K562 (cell line): ENCODE measurements around the gene ZNF574. TPM values are rescaled to one million over a fixed set of nuclear protein-coding genes. Genes with fewer than 3 reads are reported as not detected.

ENCODE experiments used
- ATAC-seq: fragments of 200-7000 bp; cut with Tn5 transposase; 3 replicates; pipeline ENCODE4 v1.9.1; 2020; ENCODE audit warnings: moderate library complexity
- BruUV-seq: library from RNA; stranded (reverse); fragments of 400-500 nt; replicated peaks from 2 replicates; lab custom pipeline; 2021; lab: Mats Ljungman, UMichigan
- CTCF ChIA-PET: fragments of 300-600 bp; formaldehyde crosslinking; extraction: SDS; loops from one replicate; lab custom pipeline; 2021; ENCODE audit warnings: low intra/inter-chr PET ratio; lab: Yijun Ruan, JAX
- POLR2A ChIA-PET: fragments of 300-600, 350-650 bp; sonication (Branson Sonifier 250); formaldehyde crosslinking; extraction: SDS; loops from one replicate; lab custom pipeline; 2021; ENCODE audit warnings: antibody characterized with exemption, inconsistent platforms; lab: Yijun Ruan, JAX
- DNase-seq, 4 experiments: peaks; one replicate each; pipeline versions ENCODE4 v3.0.0 to v3.0.0-alpha.2; 2011 to 2018; ENCODE audit warnings: low spot score in 3 of 4, mixed read lengths in 3 of 4; ENCODE audit errors: extremely low read depth in 1 of 4
- FAIRE-seq: peaks from 2 replicates; lab custom pipeline; 2011; peaks lifted over from hg19 to GRCh38; lab: Jason Lieb, UNC
- H2AFZ ChIP-seq: 2 replicates; pipeline ENCODE4 v1.6.0; 2011; ENCODE audit warnings: low read depth, low read length, control low read depth, inconsistent platforms
- H3K27ac ChIP-seq: fragments of 200-600 bp; 3 replicates; pipeline ENCODE4 v1.8.0; 2011; ENCODE audit warnings: low read depth, mild to moderate bottlenecking, control low read depth, inconsistent platforms, low read length, moderate library complexity, mixed read lengths; ENCODE audit errors: extremely low read depth
- H3K27me3 ChIP-seq, 2 experiments: fragments of 300-600 bp in 1 of 2; 2 replicates in 1 of 2; 3 replicates in 1 of 2; pipeline versions ENCODE4 v1.6.0 to v1.8.0; 2011; ENCODE audit warnings: inconsistent platforms in 2 of 2, low read length in 2 of 2, mild to moderate bottlenecking in 1 of 2, mixed read lengths in 1 of 2, moderate library complexity in 1 of 2; ENCODE audit not compliant: control insufficient read depth in 2 of 2, insufficient read depth in 2 of 2
- H3K36me3 ChIP-seq: fragments of 300-600 bp; 3 replicates; pipeline ENCODE4 v1.8.0; 2011; ENCODE audit warnings: mild to moderate bottlenecking, low read length, inconsistent platforms; ENCODE audit not compliant: control insufficient read depth, insufficient read depth
- H3K4me1 ChIP-seq, 2 experiments: fragments of 200-600 bp in 1 of 2; replicated peaks in 1 of 2; 2 replicates in 1 of 2; 3 replicates in 1 of 2; pipeline versions ENCODE4 v1.5.1 to v1.8.0; 2011; ENCODE audit warnings: inconsistent platforms in 2 of 2, low read length in 2 of 2, mild to moderate bottlenecking in 1 of 2, mixed read lengths in 1 of 2, moderate library complexity in 1 of 2; ENCODE audit not compliant: control insufficient read depth in 2 of 2, insufficient read depth in 2 of 2
- H3K4me2 ChIP-seq: 2 replicates; pipeline ENCODE4 v1.6.1; 2011; ENCODE audit warnings: low read length, control low read depth, inconsistent platforms, mixed read lengths; ENCODE audit not compliant: insufficient read depth
- H3K4me3 ChIP-seq: fragments of 200-600 bp; sonication (generic), shearing (Covaris generic); 2 replicates; pipeline ENCODE4 v1.5.1; 2016; ENCODE audit warnings: control low read depth, inconsistent platforms
- H3K79me2 ChIP-seq: fragments of 200-600 bp; 3 replicates; pipeline ENCODE4 v1.8.0; 2011; ENCODE audit warnings: low read length, inconsistent platforms; ENCODE audit not compliant: control insufficient read depth, insufficient read depth
- H3K9ac ChIP-seq, 2 experiments: 2 replicates each; pipeline versions ENCODE4 v1.6.0 to v1.6.1; 2011; ENCODE audit warnings: low read depth in 2 of 2, low read length in 2 of 2, control low read depth in 1 of 2, inconsistent platforms in 1 of 2, mild to moderate bottlenecking in 1 of 2, mixed read lengths in 1 of 2; ENCODE audit not compliant: insufficient read depth in 1 of 2
- H3K9me1 ChIP-seq: one replicate; pipeline ENCODE4 v1.6.0; 2011; ENCODE audit warnings: inconsistent platforms, mild to moderate bottlenecking, low read length, moderate library complexity; ENCODE audit not compliant: control insufficient read depth, insufficient read depth
- H3K9me3 ChIP-seq: replicated peaks from 2 replicates; pipeline ENCODE4 v1.5.1; 2011; ENCODE audit warnings: low read depth, low read length, inconsistent platforms; ENCODE audit not compliant: control insufficient read depth, insufficient read depth
- H4K20me1 ChIP-seq: replicated peaks from 2 replicates; pipeline ENCODE4 v1.6.1; 2011; ENCODE audit warnings: low read length, inconsistent platforms, mixed read lengths; ENCODE audit not compliant: control insufficient read depth, insufficient read depth
- BCL6 ChIP-seq: fragments of 250-450 bp; sonication (Bioruptor Pico); IDR thresholded peaks from 2 replicates; pipeline ENCODE4 v1.4.0; 2020
- BHLHE40 ChIP-seq: IDR thresholded peaks from 2 replicates; pipeline ENCODE4 v1.6.1; 2011; ENCODE audit warnings: low read length, improper control_type of control experiment
- ETV5 ChIP-seq: sonication (generic); formaldehyde crosslinking; IDR thresholded peaks from 2 replicates; pipeline ENCODE4 v1.4.0; 2020; ENCODE audit warnings: low read depth, mild to moderate bottlenecking, missing genetic modification reagents
- HIVEP1 ChIP-seq: fragments of 250-450 bp; sonication (Bioruptor Pico); IDR thresholded peaks from 2 replicates; pipeline ENCODE4 v1.4.0; 2020; ENCODE audit warnings: mild to moderate bottlenecking
- PPARD ChIP-seq: fragments of 250-450 bp; sonication (Bioruptor Pico); IDR thresholded peaks from 2 replicates; pipeline ENCODE4 v1.8.0; 2022; ENCODE audit warnings: inconsistent platforms, mild to moderate bottlenecking, moderate library complexity
- SAP30 ChIP-seq: fragments of 200-600 bp; sonication (generic); IDR thresholded peaks from 2 replicates; pipeline ENCODE4 v1.6.1; 2012; ENCODE audit warnings: borderline replicate concordance, low read depth, mild to moderate bottlenecking, moderate library complexity, low read length, control low read depth, inconsistent platforms; ENCODE audit not compliant: insufficient read depth, poor library complexity, severe bottlenecking
- WGBS: fragments of 100-300 bp; shearing (Covaris generic); methylation state at CpG from one replicate; pipeline ENCODE4 v1.1.6; 2016; ENCODE audit warnings: low coverage, mixed read lengths; ENCODE audit not compliant: insufficient coverage; ENCODE audit errors: missing lambda C conversion rate; 5-methylcytosine and 5-hydroxymethylcytosine counted together
- in situ Hi-C: fragments of 300-500 bp; cut with MboI; formaldehyde crosslinking; loops from 4 replicates; pipeline ENCODE4 v1.15.0; 2018; ENCODE audit warnings: inconsistent platforms, mixed read lengths
- intact Hi-C: fragments of 100-400 bp; cut with micrococcal nuclease; formaldehyde crosslinking; loops from 2 replicates; pipeline ENCODE4 v1.14.2; 2022
- polyA plus RNA-seq, 8 experiments: library from polyadenylated mRNA; depleted of rRNA in 4 of 8; stranded (reverse) in 5 of 8; unstranded in 3 of 8; fragments of >200 nt; fragmentation: Nextera tagmentation in 2 of 8; fragmentation: Illumina TruSeq in 1 of 8; extraction: Ambion mirVana in 2 of 8; extraction: Trizol in 1 of 8; gene quantifications; 2 replicates each; pipeline versions ENCODE4 v1.2.1 to v1.2.3, GENCODE V29; 2011 to 2014; ENCODE audit warnings: inconsistent platforms in 1 of 8, missing spikeins in 1 of 8
- total RNA-seq, 7 experiments: library from RNA; depleted of rRNA in 6 of 7; stranded (reverse); fragments of >200 nt in 6 of 7; fragmentation: Illumina TruSeq in 2 of 7; extraction: Trizol in 2 of 7; gene quantifications; 2 replicates each; pipeline versions ENCODE4 v1.2.1 to v1.2.3, GENCODE V29; 2011 to 2021; ENCODE audit warnings: low replicate concordance in 1 of 7
- TF ChIP-seq, protein P1 (sequence below): sonication (generic); formaldehyde crosslinking; IDR thresholded peaks from 2 replicates; pipeline ENCODE4 v1.8.1; 2023; ENCODE audit warnings: missing genetic modification reagents, mild to moderate bottlenecking, borderline replicate concordance
- TF ChIP-seq, protein P2 (sequence below): sonication (generic); formaldehyde crosslinking; IDR thresholded peaks from 2 replicates; pipeline ENCODE4 v1.8.1; 2022; ENCODE audit warnings: missing genetic modification reagents

ZNF574 gene
- total and polyA plus RNA-seq, 9 of the 15 experiments (the other 6 are each of a cell fraction or from before 2014, with no cell fraction given) = 0.24 to 20.7 (median 8.4) TPM

DNA sequence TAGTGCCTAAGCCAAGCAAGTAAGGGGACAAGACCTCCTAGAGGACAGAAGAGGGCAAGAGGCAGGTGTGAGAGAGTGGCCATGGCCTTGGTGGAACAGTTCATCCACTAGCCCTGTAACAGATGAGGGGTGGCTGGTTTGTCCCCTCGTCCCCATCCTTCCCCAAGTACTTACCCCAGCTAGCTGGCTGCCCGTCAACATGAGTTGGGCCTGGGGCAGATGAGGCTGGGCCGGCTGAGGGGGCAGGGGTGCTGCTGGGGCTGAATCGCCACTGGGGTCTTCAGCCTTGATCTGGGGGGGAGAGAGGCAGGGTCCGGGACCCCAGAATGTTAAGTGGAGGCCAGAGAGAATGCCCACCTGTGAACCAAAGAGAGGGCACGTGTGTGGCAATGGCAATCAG lies 41.1 kb downstream of the ZNF574 start:
- Histone ChIP-seq H3K4me3 (no peak overlapping the region), H3K4me2 (no peak overlapping the region), H3K27me3 (peaks cover 33 to 63% of the 10 kb centered on the region in 2 experiments), H3K36me3 (no peaks in the 10 kb centered on the region), H2AFZ (no peak overlapping the region), H3K9me3 (no peaks in the 10 kb centered on the region), H3K9ac (no peak overlapping the region), H3K79me2 (no peaks in the 10 kb centered on the region), H3K9me1 (no peaks in the 10 kb centered on the region), H3K27ac (no peak overlapping the region), H3K4me1 (no peaks in the 10 kb centered on the region; a peak in 1 of 5 replicates), H4K20me1 (peaks cover 13% of the 10 kb centered on the region; the same call in 1 of the 2 replicates)
- TF ChIP-seq SAP30 (no peak), PPARD (no peak), ETV5 (CRISPR knock-in tag) (no peak)
- ChIA-PET CTCF (no interaction called here), POLR2A (no interaction called here)
- BruUV-seq = no TSS peak
- FAIRE-seq (no peak), DNase-seq (no peak), ATAC-seq (no peak)
- intact Hi-C loops (no loop called here), in situ Hi-C loops (loop anchor here (25.0 kb wide), 1 partner anchor 420 kb away; the partner anchor contains the start of gene CEACAM1)
- WGBS = 0% methylated on average over 6 of the region's 6 CpGs

DNA sequence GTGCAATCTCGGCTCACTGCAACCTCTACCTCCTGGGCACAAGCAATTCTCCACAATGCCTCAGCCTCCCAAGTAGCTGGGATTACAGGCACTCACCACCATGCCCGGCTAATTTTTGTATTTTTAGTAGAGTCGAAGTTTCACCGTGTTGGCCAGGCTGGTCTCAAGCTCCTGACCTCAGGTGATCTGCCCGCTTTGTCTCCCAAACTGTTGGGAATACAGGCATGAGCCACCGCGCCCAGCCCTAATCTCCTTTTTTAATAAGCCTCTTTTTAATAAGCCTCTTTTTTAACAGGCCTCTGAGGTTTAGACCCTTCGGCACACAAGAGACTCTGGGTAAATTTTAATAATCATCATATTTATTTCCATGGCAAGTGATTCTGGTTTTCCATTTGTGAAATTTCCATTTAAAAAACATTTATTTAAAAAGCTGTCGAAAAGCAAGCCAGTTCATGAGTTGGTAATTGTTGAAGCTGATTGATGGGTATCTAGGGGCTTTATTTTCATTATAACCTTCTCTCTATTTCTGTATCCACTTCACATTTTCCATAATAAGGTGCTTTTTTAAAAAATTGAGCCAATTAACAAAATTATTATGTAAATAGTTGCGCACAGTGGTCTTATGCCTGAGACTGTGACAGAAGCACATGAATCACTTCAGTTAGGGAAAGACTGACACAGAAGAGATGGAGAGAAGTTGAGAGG lies 44.5 kb downstream of the ZNF574 start:
- intact Hi-C loops (no loop called here), in situ Hi-C loops (loop anchor here (25.0 kb wide), 1 partner anchor 417 kb away; the partner anchor contains the start of gene CEACAM1)
- Histone ChIP-seq H4K20me1 (peaks cover 7% of the 10 kb centered on the region; the same call in 1 of the 2 replicates), H3K27me3 (peaks cover 46 to 66% of the 10 kb centered on the region in 2 experiments), H3K79me2 (no peaks in the 10 kb centered on the region), H3K9me1 (no peaks in the 10 kb centered on the region), H3K9ac (no peak overlapping the region), H3K4me1 (no peaks in the 10 kb centered on the region; a peak in 2 of 5 replicates), H3K27ac (no peak overlapping the region), H2AFZ (no peak overlapping the region), H3K4me3 (no peak overlapping the region), H3K36me3 (no peaks in the 10 kb centered on the region), H3K4me2 (no peak overlapping the region), H3K9me3 (no peaks in the 10 kb centered on the region)
- ATAC-seq (no peak), DNase-seq (no peak), FAIRE-seq (no peak)
- ChIA-PET CTCF (no interaction called here), POLR2A (interaction anchor here (0.6 to 1.8 kb wide), 3 partner anchors 10 to 313 kb away, joined by 3 to 5 read pairs (median 4); partner anchors contain the start of gene PAFAH1B3)
- 18% methylated on average over 10 of the region's 10 CpGs for WGBS
- BruUV-seq = no TSS peak
- TF ChIP-seq, protein P1, sequence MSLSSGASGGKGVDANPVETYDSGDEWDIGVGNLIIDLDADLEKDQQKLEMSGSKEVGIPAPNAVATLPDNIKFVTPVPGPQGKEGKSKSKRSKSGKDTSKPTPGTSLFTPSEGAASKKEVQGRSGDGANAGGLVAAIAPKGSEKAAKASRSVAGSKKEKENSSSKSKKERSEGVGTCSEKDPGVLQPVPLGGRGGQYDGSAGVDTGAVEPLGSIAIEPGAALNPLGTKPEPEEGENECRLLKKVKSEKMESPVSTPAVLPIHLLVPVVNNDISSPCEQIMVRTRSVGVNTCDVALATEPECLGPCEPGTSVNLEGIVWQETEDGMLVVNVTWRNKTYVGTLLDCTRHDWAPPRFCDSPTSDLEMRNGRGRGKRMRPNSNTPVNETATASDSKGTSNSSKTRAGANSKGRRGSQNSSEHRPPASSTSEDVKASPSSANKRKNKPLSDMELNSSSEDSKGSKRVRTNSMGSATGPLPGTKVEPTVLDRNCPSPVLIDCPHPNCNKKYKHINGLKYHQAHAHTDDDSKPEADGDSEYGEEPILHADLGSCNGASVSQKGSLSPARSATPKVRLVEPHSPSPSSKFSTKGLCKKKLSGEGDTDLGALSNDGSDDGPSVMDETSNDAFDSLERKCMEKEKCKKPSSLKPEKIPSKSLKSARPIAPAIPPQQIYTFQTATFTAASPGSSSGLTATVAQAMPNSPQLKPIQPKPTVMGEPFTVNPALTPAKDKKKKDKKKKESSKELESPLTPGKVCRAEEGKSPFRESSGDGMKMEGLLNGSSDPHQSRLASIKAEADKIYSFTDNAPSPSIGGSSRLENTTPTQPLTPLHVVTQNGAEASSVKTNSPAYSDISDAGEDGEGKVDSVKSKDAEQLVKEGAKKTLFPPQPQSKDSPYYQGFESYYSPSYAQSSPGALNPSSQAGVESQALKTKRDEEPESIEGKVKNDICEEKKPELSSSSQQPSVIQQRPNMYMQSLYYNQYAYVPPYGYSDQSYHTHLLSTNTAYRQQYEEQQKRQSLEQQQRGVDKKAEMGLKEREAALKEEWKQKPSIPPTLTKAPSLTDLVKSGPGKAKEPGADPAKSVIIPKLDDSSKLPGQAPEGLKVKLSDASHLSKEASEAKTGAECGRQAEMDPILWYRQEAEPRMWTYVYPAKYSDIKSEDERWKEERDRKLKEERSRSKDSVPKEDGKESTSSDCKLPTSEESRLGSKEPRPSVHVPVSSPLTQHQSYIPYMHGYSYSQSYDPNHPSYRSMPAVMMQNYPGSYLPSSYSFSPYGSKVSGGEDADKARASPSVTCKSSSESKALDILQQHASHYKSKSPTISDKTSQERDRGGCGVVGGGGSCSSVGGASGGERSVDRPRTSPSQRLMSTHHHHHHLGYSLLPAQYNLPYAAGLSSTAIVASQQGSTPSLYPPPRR (CRISPR knock-in tag) = no peak
- TF ChIP-seq, protein P2, sequence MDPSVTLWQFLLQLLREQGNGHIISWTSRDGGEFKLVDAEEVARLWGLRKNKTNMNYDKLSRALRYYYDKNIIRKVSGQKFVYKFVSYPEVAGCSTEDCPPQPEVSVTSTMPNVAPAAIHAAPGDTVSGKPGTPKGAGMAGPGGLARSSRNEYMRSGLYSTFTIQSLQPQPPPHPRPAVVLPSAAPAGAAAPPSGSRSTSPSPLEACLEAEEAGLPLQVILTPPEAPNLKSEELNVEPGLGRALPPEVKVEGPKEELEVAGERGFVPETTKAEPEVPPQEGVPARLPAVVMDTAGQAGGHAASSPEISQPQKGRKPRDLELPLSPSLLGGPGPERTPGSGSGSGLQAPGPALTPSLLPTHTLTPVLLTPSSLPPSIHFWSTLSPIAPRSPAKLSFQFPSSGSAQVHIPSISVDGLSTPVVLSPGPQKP (CRISPR knock-in tag) = no peak
- no peak for TF ChIP-seq BHLHE40
- no peak for TF ChIP-seq HIVEP1
- no peak for TF ChIP-seq BCL6 (CRISPR knock-in tag)
